VCaP (cell line): ENCODE results near the gene FAM210A.

ENCODE experiments used
- H3K27ac ChIP-seq: fragments of 450-650 bp; 2 replicates; pipeline ENCODE4 v1.5.1; 2017
- TF ChIP-seq, protein P1 (sequence below): fragments of 450-650 bp; conservative IDR thresholded peaks from 2 replicates; pipeline ENCODE4 v1.5.1; 2017; ENCODE audit warnings: mild to moderate bottlenecking, moderate library complexity

Gene FAM210A

DNA sequence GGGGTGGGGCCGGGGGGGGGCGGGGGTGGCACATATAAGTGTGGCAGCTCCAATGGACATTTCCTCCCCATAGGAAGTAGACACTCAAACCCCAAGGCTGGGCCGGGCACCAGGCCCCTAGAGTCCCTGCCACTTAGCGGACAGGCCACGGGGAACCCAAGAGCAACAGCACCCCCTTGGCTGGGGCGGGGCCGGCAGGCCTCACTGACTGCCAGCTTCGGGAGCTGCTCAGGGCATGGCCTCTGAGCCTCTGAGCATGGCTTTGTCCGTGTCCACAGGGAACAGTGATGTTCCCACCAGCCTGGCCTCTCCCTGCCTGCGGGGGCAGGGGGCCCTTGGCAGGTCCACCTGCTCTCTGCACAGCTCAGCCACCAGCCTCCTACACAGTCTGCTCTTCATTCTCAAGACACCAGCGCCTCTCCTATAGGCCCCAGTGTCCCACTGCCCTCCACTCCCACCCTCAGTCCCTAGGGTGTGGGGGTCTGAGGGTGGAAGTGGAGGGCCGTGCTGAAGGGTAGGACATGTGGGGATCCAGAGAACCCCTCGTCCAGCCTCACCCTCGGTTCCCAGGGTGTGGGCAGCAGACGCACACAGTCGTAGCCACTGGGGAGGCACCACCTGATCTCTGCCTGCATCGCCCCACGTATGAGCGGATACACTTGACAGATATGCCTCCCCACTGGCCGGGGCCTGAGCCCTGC lies 106.7 kb downstream of the FAM210A start:
- H3K27ac ChIP-seq = no peak overlapping the region
- TF ChIP-seq, protein P1, sequence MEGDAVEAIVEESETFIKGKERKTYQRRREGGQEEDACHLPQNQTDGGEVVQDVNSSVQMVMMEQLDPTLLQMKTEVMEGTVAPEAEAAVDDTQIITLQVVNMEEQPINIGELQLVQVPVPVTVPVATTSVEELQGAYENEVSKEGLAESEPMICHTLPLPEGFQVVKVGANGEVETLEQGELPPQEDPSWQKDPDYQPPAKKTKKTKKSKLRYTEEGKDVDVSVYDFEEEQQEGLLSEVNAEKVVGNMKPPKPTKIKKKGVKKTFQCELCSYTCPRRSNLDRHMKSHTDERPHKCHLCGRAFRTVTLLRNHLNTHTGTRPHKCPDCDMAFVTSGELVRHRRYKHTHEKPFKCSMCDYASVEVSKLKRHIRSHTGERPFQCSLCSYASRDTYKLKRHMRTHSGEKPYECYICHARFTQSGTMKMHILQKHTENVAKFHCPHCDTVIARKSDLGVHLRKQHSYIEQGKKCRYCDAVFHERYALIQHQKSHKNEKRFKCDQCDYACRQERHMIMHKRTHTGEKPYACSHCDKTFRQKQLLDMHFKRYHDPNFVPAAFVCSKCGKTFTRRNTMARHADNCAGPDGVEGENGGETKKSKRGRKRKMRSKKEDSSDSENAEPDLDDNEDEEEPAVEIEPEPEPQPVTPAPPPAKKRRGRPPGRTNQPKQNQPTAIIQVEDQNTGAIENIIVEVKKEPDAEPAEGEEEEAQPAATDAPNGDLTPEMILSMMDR = no peak

- TF ChIP-seq, protein P1 = no peak
- H3K27ac ChIP-seq = no peak overlapping the region
These were observed 107.5 kb downstream of the FAM210A start for GRCh38 chr18:13618760-13619438.

DNA sequence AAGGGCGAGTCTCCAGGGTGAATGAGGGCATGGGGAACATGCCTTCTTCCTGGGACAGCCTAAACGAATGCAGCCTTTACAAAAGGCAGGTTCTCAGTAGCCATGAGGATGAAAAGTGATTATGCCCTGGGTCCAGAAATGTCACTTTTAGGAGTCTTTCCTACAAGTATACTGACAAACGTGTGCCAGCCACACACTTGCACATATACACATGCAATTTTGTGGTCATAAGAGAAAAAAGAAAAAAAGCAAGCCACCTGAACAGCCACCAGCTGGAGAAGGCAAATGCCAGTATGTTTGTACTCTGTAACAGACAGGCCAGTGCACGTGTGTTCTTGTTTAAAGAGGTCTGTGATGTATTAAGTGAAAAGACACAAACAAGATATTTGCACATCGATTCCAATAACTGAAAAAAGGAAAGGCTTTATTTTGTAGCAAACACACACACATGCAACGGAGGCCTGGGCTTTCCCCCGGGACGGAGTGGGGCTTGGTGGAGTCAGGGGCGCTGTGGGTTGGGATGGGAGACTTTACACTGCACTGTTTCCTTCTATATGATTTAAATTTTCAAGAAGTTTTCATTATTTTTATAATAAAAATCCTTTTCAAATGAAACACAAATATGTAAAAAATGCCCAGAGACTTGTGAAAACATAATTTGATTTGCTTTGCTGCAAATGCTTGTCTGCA lies 108.4 kb downstream of the FAM210A start:
- TF ChIP-seq, protein P1 = no peak
- H3K27ac ChIP-seq = no peak overlapping the region

DNA sequence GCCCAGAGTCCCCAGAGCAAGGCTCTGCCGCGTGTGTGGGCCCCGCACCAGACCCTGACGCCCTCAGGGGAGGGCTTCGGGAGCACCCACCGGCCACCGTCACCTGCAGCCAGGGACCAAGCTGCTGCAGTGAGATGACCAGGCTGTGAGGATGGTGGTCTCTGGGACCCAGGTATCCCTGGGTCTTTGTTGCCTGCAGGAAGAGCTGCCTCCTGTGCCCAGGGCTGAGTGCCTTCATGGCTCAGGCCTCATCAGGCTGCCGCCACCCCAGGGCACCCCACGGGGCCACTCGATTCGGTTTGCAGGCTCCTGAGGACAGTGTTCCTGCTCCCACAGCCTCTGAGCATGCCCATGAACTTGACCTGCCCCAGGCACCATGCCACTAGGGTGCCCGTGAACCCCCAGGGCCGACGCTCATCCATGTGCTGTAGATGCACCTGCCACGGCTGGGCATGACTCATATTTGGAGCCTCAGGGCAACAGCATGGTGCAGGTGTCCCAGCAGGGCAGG lies 109.8 kb downstream of the FAM210A start:
- TF ChIP-seq, protein P1 = no peak
- H3K27ac ChIP-seq = no peak overlapping the region

- no peak overlapping the region for H3K27ac ChIP-seq
- TF ChIP-seq, protein P1 = no peak
These were observed 110.3 kb downstream of the FAM210A start for GRCh38 chr18:13616041-13616440.

GRCh38 chr18:13615432-13615861 lies 110.9 kb downstream of the FAM210A start:
- H3K27ac ChIP-seq = no peak overlapping the region
- TF ChIP-seq, protein P1 = no peak

DNA sequence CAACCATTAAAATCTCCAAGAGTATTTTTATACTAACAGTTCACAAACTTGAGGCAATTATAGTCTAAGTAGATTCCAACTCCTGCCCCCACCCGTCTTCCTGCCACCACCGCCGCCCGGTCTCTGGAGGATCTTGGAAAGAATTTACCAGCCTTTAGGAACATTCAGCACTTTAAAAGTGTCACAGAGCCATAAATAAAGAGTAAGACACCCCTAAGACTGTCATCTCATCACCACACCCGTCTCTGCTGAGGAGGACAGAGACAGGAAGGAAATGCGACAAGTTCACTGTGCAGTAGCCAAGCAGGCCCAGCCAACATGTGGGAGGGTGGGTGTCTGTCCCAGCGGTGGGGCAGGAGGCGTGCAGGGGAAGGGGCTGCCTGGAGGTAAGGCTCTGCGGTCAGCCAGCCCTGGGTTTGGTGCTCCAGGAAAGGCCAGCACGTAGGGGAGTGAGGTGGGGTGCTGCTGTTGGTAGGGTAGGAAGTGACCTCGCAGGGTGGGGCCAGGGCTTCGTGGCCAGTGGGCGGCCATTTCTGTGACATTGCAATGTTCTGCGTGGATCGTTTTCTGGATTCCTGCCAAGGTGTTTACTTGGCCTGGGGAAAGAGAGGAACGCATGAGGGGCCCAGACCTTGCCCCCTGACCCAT lies 111.6 kb downstream of the FAM210A start:
- TF ChIP-seq, protein P1 = no peak
- no peak overlapping the region for H3K27ac ChIP-seq
